B cell (primary cell): Measurements from ENCODE around the gene MEIS2.

ENCODE experiments used
- CTCF ChIP-seq: fragments of 200-600 bp; IDR thresholded peaks from one replicate; pipeline ENCODE4 v1.8.0; 2022; ENCODE audit warnings: antibody characterized with exemption, mild to moderate bottlenecking
- EZH2 ChIP-seq: IDR thresholded peaks from 2 replicates; pipeline ENCODE4 v1.6.1; 2012; ENCODE audit warnings: borderline replicate concordance, low read depth, mild to moderate bottlenecking, moderate library complexity, low read length; ENCODE audit not compliant: insufficient read depth, poor library complexity, severe bottlenecking

GRCh38 chr15:37079726-37080125 lies 20.6 kb downstream of the MEIS2 start:
- TF ChIP-seq CTCF: no peak
- TF ChIP-seq EZH2: no peak
